PC-3 (cell line): Measurements from ENCODE around the gene APBA1. TPM values are rescaled to one million over a fixed set of nuclear protein-coding genes. Genes with fewer than 3 reads are reported as not detected.

Experiments
- ATAC-seq: fragments of 200-7000 bp; cut with Tn5 transposase; 2 replicates; pipeline ENCODE4 v1.9.1; 2020; ENCODE audit warnings: mild to moderate bottlenecking, moderate library complexity
- BruUV-seq: library from RNA; stranded (reverse); fragments of 400-500 nt; replicated peaks from 2 replicates; lab custom pipeline; 2021; lab: Mats Ljungman, UMichigan
- CTCF ChIA-PET: fragments of 300-600 bp; sonication (Branson Sonifier 250); formaldehyde crosslinking; loops from one replicate; lab custom pipeline; 2022; ENCODE audit warnings: antibody characterized with exemption; lab: Charles Lee
- POLR2A ChIA-PET: fragments of 300-600 bp; sonication (Branson Sonifier 250); formaldehyde crosslinking; loops from one replicate; lab custom pipeline; 2022; ENCODE audit warnings: antibody characterized with exemption; ENCODE audit not compliant: unreplicated experiment; lab: Charles Lee
- DNase-seq: peaks from one replicate; pipeline ENCODE4 v3.0.0-alpha.2; 2015
- H2AFZ ChIP-seq: fragments of 300-600 bp; sonication (generic); 2 replicates; pipeline ENCODE4 v1.6.0; 2016; ENCODE audit warnings: antibody characterized with exemption, low read length
- H3F3A ChIP-seq: fragments of 300-600 bp; sonication (generic); one replicate; pipeline ENCODE4 v1.6.0; 2017; ENCODE audit warnings: antibody characterized with exemption, low read length, control low read depth, mild to moderate bottlenecking; ENCODE audit not compliant: unreplicated experiment
- H3K27ac ChIP-seq: fragments of 300-600 bp; sonication (generic); 2 replicates; pipeline ENCODE4 v1.5.1; 2016; ENCODE audit warnings: mild to moderate bottlenecking, low read length
- H3K27me3 ChIP-seq: fragments of 300-600 bp; sonication (generic); 2 replicates; pipeline ENCODE4 v1.6.1; 2016; ENCODE audit warnings: low read length, mixed read lengths
- H3K36me3 ChIP-seq: fragments of 300-600 bp; sonication (generic); 2 replicates; pipeline ENCODE4 v1.6.1; 2016; ENCODE audit warnings: low read depth, mixed run types, low read length, mixed read lengths
- H3K4me1 ChIP-seq: fragments of 300-600 bp; sonication (generic); 2 replicates; pipeline ENCODE4 v1.5.1; 2016; ENCODE audit warnings: low read length; ENCODE audit not compliant: insufficient read depth
- H3K4me2 ChIP-seq: fragments of 300-600 bp; sonication (generic); 2 replicates; pipeline ENCODE4 v1.6.0; 2016; ENCODE audit warnings: low read length
- H3K4me3 ChIP-seq: fragments of 300-600 bp; sonication (generic); 2 replicates; pipeline ENCODE4 v1.5.1; 2016; ENCODE audit warnings: mild to moderate bottlenecking, low read length, mixed read lengths
- H3K79me2 ChIP-seq: fragments of 300-600 bp; sonication (generic); 2 replicates; pipeline ENCODE4 v1.6.1; 2017; ENCODE audit warnings: low read length, mixed read lengths
- H3K9ac ChIP-seq: fragments of 300-600 bp; sonication (generic); 2 replicates; pipeline ENCODE4 v1.6.0; 2016; ENCODE audit warnings: mild to moderate bottlenecking, low read length
- H3K9me2 ChIP-seq: fragments of 300-600 bp; sonication (generic); replicated peaks from 2 replicates; pipeline ENCODE4 v1.6.1; 2016; ENCODE audit warnings: mixed run types, low read length, mixed read lengths
- H3K9me3 ChIP-seq: fragments of 300-600 bp; sonication (generic); 2 replicates; pipeline ENCODE4 v1.6.1; 2016; ENCODE audit warnings: low read length, mixed read lengths
- H4K20me1 ChIP-seq: fragments of 300-600 bp; sonication (generic); 2 replicates; pipeline ENCODE4 v1.6.1; 2016; ENCODE audit warnings: low read length, mixed read lengths
- CTCF ChIP-seq: fragments of 300-600 bp; sonication (generic); conservative IDR thresholded peaks from 2 replicates; pipeline ENCODE4 v1.5.1; 2017; ENCODE audit warnings: antibody characterized with exemption, low read depth, mild to moderate bottlenecking, low read length
- EZH2 ChIP-seq: fragments of 300-600 bp; sonication (generic); IDR thresholded peaks from one replicate; pipeline ENCODE4 v1.6.1; 2017; ENCODE audit warnings: antibody characterized with exemption, mild to moderate bottlenecking, low read length; ENCODE audit not compliant: unreplicated experiment
- EZH2phosphoT487 ChIP-seq: fragments of 300-600 bp; sonication (generic); IDR thresholded peaks from 2 replicates; pipeline ENCODE4 v1.6.1; 2018; ENCODE audit warnings: mild to moderate bottlenecking, antibody characterized with exemption, low read length, borderline replicate concordance
- intact Hi-C: fragments of 100-400 bp; cut with micrococcal nuclease; formaldehyde crosslinking; loops from 2 replicates; pipeline ENCODE4 v1.9.0; 2023
- total RNA-seq: library from RNA; depleted of rRNA; stranded (reverse); fragments of >200 nt; gene quantifications from 2 replicates; pipeline ENCODE4 v1.2.3, GENCODE V29; 2014

Gene APBA1
- total RNA-seq, 1 experiment from 2014 or later, result 0.07 TPM

GRCh38 chr9:69603656-69604055 lies 68.5 kb downstream of the APBA1 start:
- H3F3A ChIP-seq, result no peaks in the 10 kb centered on the region
- H3K4me3 ChIP-seq, result no peak overlapping the region
- no peak overlapping the region for H2AFZ ChIP-seq
- no peaks in the 10 kb centered on the region for H3K9me2 ChIP-seq
- no peak overlapping the region for H3K27ac ChIP-seq
- H3K27me3 ChIP-seq, result 0 out of 2 replicates have a peak, but pooled peaks cover 5% of the 10 kb centered on the region
- H3K36me3 ChIP-seq, result no peaks in the 10 kb centered on the region
- H3K4me1 ChIP-seq, result no peaks in the 10 kb centered on the region
- no TSS peak for BruUV-seq
- TF ChIP-seq CTCF, result no peak
- H3K4me2 ChIP-seq, result no peak overlapping the region
- ChIA-PET CTCF (no interaction called here), POLR2A (no interaction called here)
- intact Hi-C loops, result no loop called here
- no peaks in the 10 kb centered on the region for H3K79me2 ChIP-seq
- no peaks in the 10 kb centered on the region for H3K9me3 ChIP-seq
- no peak overlapping the region for H3K9ac ChIP-seq
- DNase-seq (no peak), ATAC-seq (no peak)
- H4K20me1 ChIP-seq, result no peaks in the 10 kb centered on the region

GRCh38 chr9:69602773-69603172 lies 69.4 kb downstream of the APBA1 start:
- Histone ChIP-seq H3K4me3 (no peak overlapping the region), H3K36me3 (no peaks in the 10 kb centered on the region), H3K4me1 (no peaks in the 10 kb centered on the region), H3K27ac (no peak overlapping the region), H3K9ac (no peak overlapping the region), H3F3A (no peaks in the 10 kb centered on the region), H2AFZ (no peak overlapping the region), H4K20me1 (no peaks in the 10 kb centered on the region), H3K27me3 (0 out of 2 replicates have a peak, but pooled peaks cover 5% of the 10 kb centered on the region), H3K79me2 (no peaks in the 10 kb centered on the region), H3K4me2 (no peak overlapping the region), H3K9me2 (no peaks in the 10 kb centered on the region), H3K9me3 (no peaks in the 10 kb centered on the region)
- intact Hi-C loops, result no loop called here
- POLR2A ChIA-PET, result no interaction called here
- BruUV-seq, result no TSS peak
- DNase-seq (no peak), ATAC-seq (no peak)
- TF ChIP-seq CTCF (no peak), EZH2phosphoT487 (no peak), EZH2 (no peak)
- CTCF ChIA-PET, result no interaction called here

DNA sequence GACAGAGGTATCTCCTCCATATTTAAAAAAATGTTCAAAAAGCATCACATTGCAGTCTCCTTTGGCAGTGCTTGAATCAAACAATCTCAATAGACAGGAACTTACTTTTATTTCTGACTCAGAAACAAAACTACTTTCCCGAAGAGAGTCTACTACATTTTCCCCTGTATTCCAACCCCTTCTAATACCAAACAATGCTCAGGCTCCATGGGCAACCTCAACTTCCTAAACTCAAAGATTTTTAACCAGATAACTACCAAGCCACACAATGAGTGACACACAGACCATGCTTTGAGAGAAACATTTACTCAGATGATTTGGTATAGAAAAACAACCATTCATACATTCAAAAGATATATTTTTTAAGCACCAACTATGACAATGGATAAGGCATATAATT lies 70.5 kb downstream of the APBA1 start:
- DNase-seq (no peak), ATAC-seq (no peak)
- no peak for TF ChIP-seq EZH2phosphoT487
- no peak for TF ChIP-seq EZH2
- TF ChIP-seq CTCF, result no peak
- POLR2A ChIA-PET, result no interaction called here
- Histone ChIP-seq H3K27me3 (0 out of 2 replicates have a peak, but pooled peaks cover 5% of the 10 kb centered on the region), H3K9me3 (no peaks in the 10 kb centered on the region), H3K79me2 (no peaks in the 10 kb centered on the region), H3K4me3 (no peak overlapping the region), H3K4me1 (no peaks in the 10 kb centered on the region), H2AFZ (no peak overlapping the region), H3K9me2 (no peaks in the 10 kb centered on the region), H3K27ac (no peak overlapping the region), H3F3A (no peaks in the 10 kb centered on the region), H3K4me2 (no peak overlapping the region), H3K9ac (no peak overlapping the region), H4K20me1 (no peaks in the 10 kb centered on the region), H3K36me3 (no peaks in the 10 kb centered on the region)
- intact Hi-C loops, result no loop called here
- no TSS peak for BruUV-seq
- CTCF ChIA-PET, result no interaction called here
